ENCODE measurements around the gene NT5C3B. TPM values are rescaled to one million over a fixed set of nuclear protein-coding genes. Genes with fewer than 3 reads are reported as not detected.
A peak's percentile ranks its signal among the peaks of the same experiment; 100 is the strongest.
"Not testable (repeated sequence)": the region's sequence is repeated elsewhere in the genome, so short reads cannot be mapped to it uniquely, and the experiment has no call there.

The NT5C3B gene
- total RNA-seq, 1 experiment from 2014 or later: 62.0 TPM

DNA sequence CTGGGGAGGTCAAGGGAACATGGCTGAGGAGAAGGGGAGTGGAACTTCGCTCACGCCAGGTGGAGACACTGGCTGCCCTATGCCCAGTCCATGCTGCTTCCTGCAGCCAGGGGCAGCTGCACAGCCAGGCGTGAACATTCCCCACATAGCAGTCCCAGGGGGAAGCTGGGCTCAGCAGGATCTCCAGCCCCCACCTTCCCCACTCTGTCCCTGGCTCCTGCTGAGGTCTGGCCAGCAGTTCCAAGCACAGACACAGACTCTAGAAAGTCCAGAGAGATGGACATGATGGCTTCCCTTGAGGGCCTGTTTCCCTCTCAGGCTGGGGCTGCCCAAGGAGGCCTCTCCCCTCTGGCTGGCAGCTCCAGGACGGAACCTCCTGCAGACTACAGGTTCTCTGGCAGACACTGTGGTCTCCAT lies 58.9 kb downstream of the NT5C3B start:
- BruUV-seq (replicated peaks): no TSS peak
- TF ChIP-seq CTCF (IDR thresholded peaks at IDR 0.05; ENCODE audit: unreplicated experiment): no peak
- Mint-ChIP-seq H3K9me3 (ENCODE audit: low read depth, unreplicated experiment) (no peaks in the 10 kb centered on the region), H3K27ac (ENCODE audit: unreplicated experiment) (peak overlapping the region; percentile 87), H3K36me3 (ENCODE audit: insufficient read depth, unreplicated experiment) (peaks cover 99% of the 10 kb centered on the region), H3K27me3 (ENCODE audit: unreplicated experiment) (no peaks in the 10 kb centered on the region), H3K4me1 (ENCODE audit: low read depth, unreplicated experiment) (peaks cover 86% of the 10 kb centered on the region), H3K4me3 (ENCODE audit: low read depth, unreplicated experiment) (peak overlapping the region; percentile 43)
- peak; percentile 67 for DNase-seq
- CTCF ChIA-PET: interaction anchor here (0.6 to 7.3 kb wide), 8 partner anchors 9 to 85 kb away, joined by 3 to 63 read pairs (median 6); partner anchors contain the start of gene JUP
- intact Hi-C loops (cut with micrococcal nuclease; ENCODE audit: unreplicated experiment): no loop called here

- H3K4me1 Mint-ChIP-seq (ENCODE audit: low read depth, unreplicated experiment): peaks cover 86% of the 10 kb centered on the region
- peak overlapping the region; percentile 87 for H3K27ac Mint-ChIP-seq (ENCODE audit: unreplicated experiment)
- DNase-seq; H3K27me3 Mint-ChIP-seq (ENCODE audit: unreplicated experiment); H3K9me3 Mint-ChIP-seq (ENCODE audit: low read depth, unreplicated experiment); BruUV-seq (replicated peaks); intact Hi-C loops (cut with micrococcal nuclease; ENCODE audit: unreplicated experiment): not testable (repeated sequence)
- H3K36me3 Mint-ChIP-seq (ENCODE audit: insufficient read depth, unreplicated experiment): peaks cover 99% of the 10 kb centered on the region
- peak overlapping the region; percentile 59 for H3K4me3 Mint-ChIP-seq (ENCODE audit: low read depth, unreplicated experiment)
- CTCF ChIA-PET: interaction anchor here (1.1 to 7.3 kb wide), 2 partner anchors 10 to 19 kb away, joined by 3 to 63 read pairs; partner anchors contain the start of gene JUP
These were observed 59.7 kb downstream of the NT5C3B start for GRCh38 chr17:41776262-41776900.

GRCh38 chr17:41775394-41776226 lies 60.4 kb downstream of the NT5C3B start:
- peak; percentile 85 for DNase-seq
- H3K4me3 Mint-ChIP-seq (ENCODE audit: low read depth, unreplicated experiment): peak overlapping the region; percentile 59
- peak overlapping the region; percentile 87 for H3K27ac Mint-ChIP-seq (ENCODE audit: unreplicated experiment)
- no peaks in the 10 kb centered on the region for H3K27me3 Mint-ChIP-seq (ENCODE audit: unreplicated experiment)
- peaks cover 99% of the 10 kb centered on the region for H3K36me3 Mint-ChIP-seq (ENCODE audit: insufficient read depth, unreplicated experiment)
- intact Hi-C loops (cut with micrococcal nuclease; ENCODE audit: unreplicated experiment): loop anchor here (1.0 kb wide), 1 partner anchor 9 kb away; no protein-coding TSS in a partner anchor
- no peaks in the 10 kb centered on the region for H3K9me3 Mint-ChIP-seq (ENCODE audit: low read depth, unreplicated experiment)
- CTCF ChIA-PET: interaction anchor here (1.3 to 7.3 kb wide), 3 partner anchors 8 to 25 kb away, joined by 8 to 63 read pairs (median 25); partner anchors contain the start of gene JUP
- no peak for TF ChIP-seq CTCF (IDR thresholded peaks at IDR 0.05; ENCODE audit: unreplicated experiment)
- TSS peak; percentile 46 for BruUV-seq (replicated peaks)
- peaks cover 82% of the 10 kb centered on the region for H3K4me1 Mint-ChIP-seq (ENCODE audit: low read depth, unreplicated experiment)

Other genes starting within 250 kb of the NT5C3B start
- 3.8 and 12.2 TPM in 2 replicates for gene KRT14, start 249.3 kb downstream of the NT5C3B start, total RNA-seq (2022)
- 3.8 and 4.2 TPM in 2 replicates for gene KRT16, start 223.5 kb downstream of the NT5C3B start, total RNA-seq (2022)
- gene KRT17, start 211.7 kb downstream of the NT5C3B start, total RNA-seq (2022): 472 and 593 TPM in 2 replicates
- 807 and 937 TPM in 2 replicates for gene EIF1, start 147.3 kb downstream of the NT5C3B start, total RNA-seq (2022)
- not detected in 2 replicates for gene GAST, start 123.9 kb downstream of the NT5C3B start, total RNA-seq (2022)
- gene HAP1, start 101.6 kb downstream of the NT5C3B start, total RNA-seq (2022): 0.86 and 1.2 TPM in 2 replicates
- gene JUP, start 49.5 kb downstream of the NT5C3B start, total RNA-seq (2022): 695 and 705 TPM in 2 replicates
- 19.9 and 22.5 TPM in 2 replicates for gene P3H4, start 24.3 kb downstream of the NT5C3B start, total RNA-seq (2022)
- gene FKBP10, start 23.2 kb downstream of the NT5C3B start, total RNA-seq (2022): 0.92 and 3.6 TPM in 2 replicates
- not detected in 2 replicates for gene KLHL10, start 1.6 kb upstream of the NT5C3B start, total RNA-seq (2022)
- gene KLHL11, start 29.2 kb upstream of the NT5C3B start, total RNA-seq (2022): 25.3 and 25.6 TPM in 2 replicates
- gene ACLY, start 82.7 kb upstream of the NT5C3B start, total RNA-seq (2022): 258 and 265 TPM in 2 replicates
- 0.73 and 2.7 TPM in 2 replicates for gene ODAD4, start 94.4 kb upstream of the NT5C3B start, total RNA-seq (2022)
- 144 and 156 TPM in 2 replicates for gene CNP, start 130.6 kb upstream of the NT5C3B start, total RNA-seq (2022)
- 184 and 193 TPM in 2 replicates for gene DNAJC7, start 181.2 kb upstream of the NT5C3B start, total RNA-seq (2022)
- 55.7 and 58.4 TPM in 2 replicates for gene NKIRAS2, start 183.9 kb upstream of the NT5C3B start, total RNA-seq (2022)
- gene C17orf113, start 214.4 kb upstream of the NT5C3B start, total RNA-seq (2022): 4.2 and 4.5 TPM in 2 replicates

Data from Calu3 (cell line).